Smooth muscle cell (in vitro differentiated cells): ENCODE results near the gene INPP4A. TPM values are rescaled to one million over a fixed set of nuclear protein-coding genes. Genes with fewer than 3 reads are reported as not detected.

Source experiments
- DNase-seq: peaks from one replicate; lab custom pipeline; 2025; ENCODE audit not compliant: unreplicated experiment; lab: John Stamatoyannopoulos, UW
- H2AFZ ChIP-seq: fragments of 200-600 bp; sonication (generic); 2 replicates; pipeline ENCODE4 v1.6.0; 2016; ENCODE audit warnings: antibody characterized with exemption, low read depth, mild to moderate bottlenecking
- H3F3A ChIP-seq: fragments of 200-600 bp; sonication (generic); 2 replicates; pipeline ENCODE4 v1.6.0; 2017; ENCODE audit warnings: antibody characterized with exemption, low read depth
- H3K27ac ChIP-seq: fragments of 200-600 bp; sonication (generic); 2 replicates; pipeline ENCODE4 v1.5.1; 2016; ENCODE audit warnings: low read depth, mild to moderate bottlenecking
- H3K27me3 ChIP-seq: fragments of 200-600 bp; sonication (generic); 2 replicates; pipeline ENCODE4 v1.6.1; 2016; ENCODE audit warnings: low read depth, mild to moderate bottlenecking
- H3K36me3 ChIP-seq: fragments of 200-600 bp; sonication (generic); 2 replicates; pipeline ENCODE4 v1.5.1; 2016; ENCODE audit warnings: low read depth
- H3K4me1 ChIP-seq: fragments of 200-600 bp; sonication (generic); 2 replicates; pipeline ENCODE4 v1.5.1; 2016; ENCODE audit warnings: low read depth
- H3K4me2 ChIP-seq: fragments of 200-600 bp; sonication (generic); 2 replicates; pipeline ENCODE4 v1.6.0; 2016; ENCODE audit warnings: mild to moderate bottlenecking
- H3K4me3 ChIP-seq: fragments of 200-600 bp; sonication (generic); 2 replicates; pipeline ENCODE4 v1.5.1; 2016; ENCODE audit warnings: mild to moderate bottlenecking
- H3K79me2 ChIP-seq: fragments of 200-600 bp; sonication (generic); 2 replicates; pipeline ENCODE4 v1.6.0; 2016; ENCODE audit warnings: low read depth, mild to moderate bottlenecking
- H3K9ac ChIP-seq: fragments of 200-600 bp; sonication (generic); 2 replicates; pipeline ENCODE4 v1.6.0; 2016; ENCODE audit warnings: low read depth
- H3K9me3 ChIP-seq: fragments of 200-600 bp; sonication (generic); replicated peaks from 2 replicates; pipeline ENCODE4 v1.5.1; 2016; ENCODE audit warnings: low read depth
- H4K20me1 ChIP-seq: fragments of 200-600 bp; sonication (generic); 2 replicates; pipeline ENCODE4 v1.6.0; 2016; ENCODE audit warnings: low read depth
- WGBS: methylation state at CpG from one replicate; pipeline ENCODE4 v1.1.7; 2016; ENCODE audit warnings: low lambda C conversion rate; 5-methylcytosine and 5-hydroxymethylcytosine counted together
- polyA plus RNA-seq: library from polyadenylated mRNA; unstranded; fragments of >200 nt; fragmentation: Nextera tagmentation; extraction: Ambion mirVana; gene quantifications from 2 replicates; pipeline ENCODE4 v1.2.1, GENCODE V29; 2016
- total RNA-seq: library from RNA; depleted of rRNA; stranded (reverse); fragments of >200 nt; gene quantifications from 2 replicates; pipeline ENCODE4 v1.2.3, GENCODE V29; 2014
- TF ChIP-seq, protein P1 (sequence below): fragments of 200-600 bp; sonication (generic); IDR thresholded peaks from 2 replicates; pipeline ENCODE4 v1.5.1; 2017; ENCODE audit warnings: borderline replicate concordance, mild to moderate bottlenecking, antibody characterized with exemption; ENCODE audit not compliant: insufficient read depth, poor library complexity, severe bottlenecking

INPP4A gene
- total and polyA plus RNA-seq, 2 experiments from 2014 or later, result 10.1 to 17.3 TPM

DNA sequence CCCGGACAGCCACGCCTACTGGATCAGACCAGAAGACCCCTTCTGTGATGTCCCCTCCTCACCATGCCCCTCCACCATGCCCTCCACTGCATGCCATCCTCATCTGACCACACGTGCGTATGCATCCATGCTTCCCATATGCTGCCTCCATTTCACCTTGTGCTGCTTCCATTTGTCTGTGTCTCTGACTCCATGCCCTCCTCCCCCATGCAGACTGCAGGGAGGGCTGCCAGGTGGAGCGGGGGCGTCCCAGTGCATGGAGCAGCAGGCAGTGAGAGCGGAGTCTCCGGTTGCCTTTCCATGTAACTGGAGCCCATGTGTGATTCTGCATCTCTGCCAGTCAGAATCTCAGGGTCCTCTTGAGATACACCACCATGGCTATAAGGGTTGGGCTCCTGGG, 111.0 kb downstream of the INPP4A start:
- no peak overlapping the region for H3K9ac ChIP-seq
- H3K27ac ChIP-seq, result no peak overlapping the region
- H3K36me3 ChIP-seq, result no peaks in the 10 kb centered on the region
- no peak overlapping the region for H3K4me2 ChIP-seq
- H3K9me3 ChIP-seq, result no peaks in the 10 kb centered on the region
- TF ChIP-seq, protein P1, sequence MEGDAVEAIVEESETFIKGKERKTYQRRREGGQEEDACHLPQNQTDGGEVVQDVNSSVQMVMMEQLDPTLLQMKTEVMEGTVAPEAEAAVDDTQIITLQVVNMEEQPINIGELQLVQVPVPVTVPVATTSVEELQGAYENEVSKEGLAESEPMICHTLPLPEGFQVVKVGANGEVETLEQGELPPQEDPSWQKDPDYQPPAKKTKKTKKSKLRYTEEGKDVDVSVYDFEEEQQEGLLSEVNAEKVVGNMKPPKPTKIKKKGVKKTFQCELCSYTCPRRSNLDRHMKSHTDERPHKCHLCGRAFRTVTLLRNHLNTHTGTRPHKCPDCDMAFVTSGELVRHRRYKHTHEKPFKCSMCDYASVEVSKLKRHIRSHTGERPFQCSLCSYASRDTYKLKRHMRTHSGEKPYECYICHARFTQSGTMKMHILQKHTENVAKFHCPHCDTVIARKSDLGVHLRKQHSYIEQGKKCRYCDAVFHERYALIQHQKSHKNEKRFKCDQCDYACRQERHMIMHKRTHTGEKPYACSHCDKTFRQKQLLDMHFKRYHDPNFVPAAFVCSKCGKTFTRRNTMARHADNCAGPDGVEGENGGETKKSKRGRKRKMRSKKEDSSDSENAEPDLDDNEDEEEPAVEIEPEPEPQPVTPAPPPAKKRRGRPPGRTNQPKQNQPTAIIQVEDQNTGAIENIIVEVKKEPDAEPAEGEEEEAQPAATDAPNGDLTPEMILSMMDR, result no peak
- no peak for DNase-seq
- H2AFZ ChIP-seq, result no peak overlapping the region
- H3F3A ChIP-seq, result no peaks in the 10 kb centered on the region
- H4K20me1 ChIP-seq, result no peaks in the 10 kb centered on the region
- no peaks in the 10 kb centered on the region for H3K4me1 ChIP-seq
- WGBS, result 94% methylated on average over 8 of the region's 8 CpGs
- no peaks in the 10 kb centered on the region for H3K79me2 ChIP-seq
- no peaks in the 10 kb centered on the region for H3K27me3 ChIP-seq
- H3K4me3 ChIP-seq, result no peak overlapping the region

DNA sequence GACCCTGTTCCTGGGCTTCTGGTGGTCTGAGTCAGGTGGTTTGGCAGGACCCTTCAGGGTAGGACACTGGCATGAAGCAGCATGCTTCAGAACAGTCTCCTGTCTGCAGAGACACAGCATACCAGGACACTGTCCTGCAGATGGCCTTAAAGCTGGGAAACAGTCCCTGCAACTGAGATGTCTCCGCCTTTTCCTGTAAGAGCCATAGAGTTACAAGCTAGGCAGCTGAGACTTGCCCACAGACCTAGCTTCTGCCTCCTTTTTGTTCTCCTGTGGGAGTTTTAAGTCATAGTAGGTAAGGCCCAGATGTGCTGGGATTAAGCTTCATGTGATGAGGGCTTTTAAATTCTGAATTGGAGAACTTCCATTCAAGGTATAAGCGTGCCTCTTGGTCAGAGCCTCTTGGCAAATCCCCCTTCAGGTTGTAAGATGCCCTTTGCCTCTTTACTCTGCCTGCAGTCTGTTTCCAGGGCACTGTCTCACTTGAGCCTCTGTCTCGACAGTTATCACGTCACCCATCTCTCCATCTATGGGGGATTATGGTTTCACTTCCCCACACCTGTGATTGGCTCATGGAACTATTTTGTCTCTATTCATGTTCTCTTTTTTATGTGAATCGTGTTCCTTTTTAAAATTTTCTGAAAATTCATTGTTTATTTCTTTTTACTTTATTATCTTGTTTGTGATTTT, 111.8 kb downstream of the INPP4A start:
- no peaks in the 10 kb centered on the region for H3K36me3 ChIP-seq
- no peak overlapping the region for H2AFZ ChIP-seq
- whole genome bisulfite sequencing, result 94% methylated on average over 5 of the region's 5 CpGs
- no peaks in the 10 kb centered on the region for H3F3A ChIP-seq
- no peak overlapping the region for H3K27ac ChIP-seq
- DNase-seq, result no peak
- H3K79me2 ChIP-seq, result no peaks in the 10 kb centered on the region
- H3K4me3 ChIP-seq, result no peak overlapping the region
- H3K4me1 ChIP-seq, result no peaks in the 10 kb centered on the region
- no peaks in the 10 kb centered on the region for H3K9me3 ChIP-seq
- H4K20me1 ChIP-seq, result no peaks in the 10 kb centered on the region
- H3K4me2 ChIP-seq, result no peak overlapping the region
- H3K9ac ChIP-seq, result no peak overlapping the region
- TF ChIP-seq, protein P1, result no peak
- no peaks in the 10 kb centered on the region for H3K27me3 ChIP-seq

DNA sequence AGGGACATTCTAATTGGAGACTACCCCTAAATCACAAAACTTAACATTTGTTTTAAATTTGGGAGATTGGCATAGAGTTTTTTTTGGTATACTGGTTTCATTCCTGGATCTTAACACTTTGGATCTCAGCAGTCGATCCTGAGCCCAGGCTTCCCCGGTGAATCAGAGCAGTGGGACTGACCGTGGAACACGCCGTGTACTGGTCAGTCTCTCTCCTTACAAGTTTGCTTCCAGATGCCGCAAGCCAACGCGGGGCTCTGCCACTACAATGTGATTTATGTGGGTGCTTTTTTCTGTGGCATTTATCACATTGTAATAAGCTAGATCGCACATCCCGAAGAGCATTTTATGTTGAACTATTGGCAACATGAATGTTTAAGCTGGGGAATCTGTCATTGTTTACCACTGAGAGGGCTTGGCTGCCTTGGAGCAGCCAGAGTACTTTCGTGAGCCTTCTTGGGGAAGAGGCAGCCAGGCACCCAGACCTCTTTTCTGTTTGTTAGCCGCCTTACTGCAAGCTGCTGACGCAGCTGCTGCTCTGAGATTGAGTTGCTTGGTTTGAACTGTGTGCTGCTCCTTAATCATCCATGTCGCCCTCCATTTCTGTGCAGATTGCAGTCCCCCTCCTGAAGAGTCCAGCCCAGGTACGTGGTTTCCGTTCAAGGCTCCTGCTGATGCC, 114.3 kb downstream of the INPP4A start:
- H3K27ac ChIP-seq, result peak overlapping the region; percentile 56
- DNase-seq, result no peak
- 88% methylated on average over 16 of the region's 16 CpGs for WGBS

More for the DNA sequence above, 114.3 kb downstream of the INPP4A start:
- Histone ChIP-seq H3K4me1 (no peaks in the 10 kb centered on the region), H3K27me3 (no peaks in the 10 kb centered on the region), H3F3A (no peaks in the 10 kb centered on the region), H3K36me3 (no peaks in the 10 kb centered on the region), H3K9ac (no peak overlapping the region), H3K79me2 (no peaks in the 10 kb centered on the region), H4K20me1 (no peaks in the 10 kb centered on the region), H3K9me3 (no peaks in the 10 kb centered on the region), H2AFZ (no peak overlapping the region), H3K4me2 (peak overlapping the region; percentile 5), H3K4me3 (no peak overlapping the region)
- TF ChIP-seq, protein P1, result no peak
